Spinal cord (tissue), 4 donors: ENCODE data around the gene WDR20. TPM values are rescaled to one million over a fixed set of nuclear protein-coding genes. Genes with fewer than 3 reads are reported as not detected.

Source experiments
- polyA plus RNA-seq, 2 donors: library from polyadenylated mRNA; unstranded; fragments of 120-200 nt; gene quantifications; one replicate each; pipeline ENCODE4 v1.2.1, GENCODE V29; 2013; ENCODE audit not compliant: insufficient read length in 2 of 2
- total RNA-seq, 2 donors: library from RNA; depleted of rRNA in 1 of 2; stranded (reverse); fragments of 120-200 nt in 1 of 2; fragments of >200 nt in 1 of 2; gene quantifications; one replicate each; pipeline versions ENCODE4 v1.2.3 to v1.2.4, GENCODE V29; 2013 to 2014

The WDR20 gene
- total and polyA plus RNA-seq, 4 donors, result 20.4 to 33.1 (median 30.9) TPM

Other genes starting within 250 kb of the WDR20 start
- 100 to 1,000 TPM; 534 to 818 TPM for gene DYNC1H1, start 175.3 kb upstream of the WDR20 start, total RNA-seq
- 100 to 1,000 TPM; 568 to 704 TPM for gene DYNC1H1, start 175.3 kb upstream of the WDR20 start, polyA plus RNA-seq
- gene HSP90AA1, start 52.9 kb upstream of the WDR20 start, total RNA-seq, result 1,000 to 10,000 TPM in 1 of 2 donors, 100 to 1,000 TPM in 1; 277 to 1,087 TPM
- gene HSP90AA1, start 52.9 kb upstream of the WDR20 start, polyA plus RNA-seq, result 100 to 1,000 TPM; 666 to 778 TPM
- gene MOK, start 165.3 kb downstream of the WDR20 start, total RNA-seq, result 10 to 100 TPM; 19.5 to 44.5 TPM
- gene MOK, start 165.3 kb downstream of the WDR20 start, polyA plus RNA-seq, result 10 to 100 TPM; 44.6 to 57.5 TPM
- 10 to 100 TPM in 1 of 2 donors, 1 to 10 TPM in 1; 8.8 to 12.3 TPM for gene ZNF839, start 179.8 kb downstream of the WDR20 start, total RNA-seq
- gene ZNF839, start 179.8 kb downstream of the WDR20 start, polyA plus RNA-seq, result 10 to 100 TPM; 11.2 to 16.3 TPM
- gene CINP, start 223.0 kb downstream of the WDR20 start, total RNA-seq, result 10 to 100 TPM; 31.5 to 36.0 TPM
- gene CINP, start 223.0 kb downstream of the WDR20 start, polyA plus RNA-seq, result 10 to 100 TPM; 46.2 to 47.3 TPM
- 10 to 100 TPM; 19.4 to 25.9 TPM for gene TECPR2, start 223.0 kb downstream of the WDR20 start, total RNA-seq
- 10 to 100 TPM; 43.3 to 48.8 TPM for gene TECPR2, start 223.0 kb downstream of the WDR20 start, polyA plus RNA-seq